ENCODE data around the gene ENPEP. TPM values are rescaled to one million over a fixed set of nuclear protein-coding genes. Genes with fewer than 3 reads are reported as not detected.

Gene ENPEP
- total and polyA plus RNA-seq, 3 experiments from 2014 or later: not detected

DNA sequence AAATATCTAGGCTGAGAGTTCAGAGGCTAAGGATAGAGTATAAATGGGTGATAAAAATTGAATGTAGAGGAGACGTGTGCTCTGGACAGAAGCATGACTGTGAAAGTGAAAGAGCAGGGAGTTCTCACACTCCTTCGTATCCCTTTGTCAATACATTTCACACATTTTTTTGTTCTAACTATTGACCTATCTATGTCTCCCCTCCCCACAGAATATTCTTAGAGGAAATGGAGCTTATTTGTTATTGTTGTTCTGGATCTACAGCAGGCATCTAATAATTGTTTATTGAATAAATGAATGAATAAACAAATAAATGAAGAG lies 57.6 kb downstream of the ENPEP start:
- Mint-ChIP-seq H3K27ac (no peak overlapping the region), H3K4me1 (peaks cover 0 to 8% (median 2%) of the 10 kb centered on the region in 3 donors), H3K4me3 (peak overlapping the region in 1 of 7 donors; percentile 52), H3K27me3 (peaks cover 12 to 42% of the 10 kb centered on the region in 2 donors), H3K9me3 (no peaks in the 10 kb centered on the region), H3K36me3 (peaks cover 0 to 2% (median 0%) of the 10 kb centered on the region in 3 donors)
- no peak for DNase-seq
- ChIA-PET CTCF (interaction anchor here (1.4 kb wide), 1 partner anchor 11 kb away, joined by 4 read pairs; no protein-coding TSS in a partner anchor), POLR2A (no interaction called here)
- Histone ChIP-seq H3K36me3 (ENCODE audit: insufficient read depth, low read length) (no peaks in the 10 kb centered on the region), H3K4me1 (ENCODE audit: insufficient read depth, low read length) (no peaks in the 10 kb centered on the region), H3K4me3 (ENCODE audit: low read length) (no peak overlapping the region), H3K27me3 (ENCODE audit: insufficient read depth, low read length, poor library complexity, severe bottlenecking) (no peaks in the 10 kb centered on the region), H3K9me3 (ENCODE audit: low read length) (no peaks in the 10 kb centered on the region), H3K27ac (ENCODE audit: low read depth, low read length) (no peak overlapping the region)

DNA sequence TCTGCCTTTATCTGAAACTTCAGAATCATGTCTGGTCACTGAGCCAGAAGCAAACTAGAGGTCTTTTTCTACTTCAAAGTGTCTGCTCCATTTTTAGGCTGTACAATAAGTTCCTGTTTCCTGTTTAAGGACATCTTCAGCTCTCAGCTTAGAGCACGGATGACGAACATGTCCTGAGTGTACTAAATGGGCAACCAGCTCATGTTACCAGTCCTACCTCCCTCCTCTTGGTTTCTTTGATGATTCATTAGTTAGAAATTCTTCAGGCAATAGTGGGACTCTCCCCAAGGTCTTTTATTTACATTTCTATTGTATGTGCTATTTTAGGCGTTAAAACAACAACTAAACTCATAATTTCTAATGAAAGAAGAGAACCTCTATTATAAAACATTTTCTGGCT lies 58.0 kb downstream of the ENPEP start:
- H3K27ac Mint-ChIP-seq: no peak overlapping the region
- no peaks in the 10 kb centered on the region for H3K4me1 ChIP-seq (ENCODE audit: insufficient read depth, low read length)
- H3K4me3 ChIP-seq (ENCODE audit: low read length): no peak overlapping the region
- H3K4me1 Mint-ChIP-seq: peaks cover 0 to 8% (median 2%) of the 10 kb centered on the region in 3 donors
- H3K27me3 ChIP-seq (ENCODE audit: insufficient read depth, low read length, poor library complexity, severe bottlenecking): no peaks in the 10 kb centered on the region
- ChIA-PET POLR2A (no interaction called here), CTCF (interaction anchor here (1.4 kb wide), 1 partner anchor 11 kb away, joined by 4 read pairs; no protein-coding TSS in a partner anchor)
- H3K27me3 Mint-ChIP-seq: peaks cover 12 to 45% of the 10 kb centered on the region in 2 donors
- peaks cover 0 to 2% (median 0%) of the 10 kb centered on the region in 3 donors for H3K36me3 Mint-ChIP-seq
- H3K9me3 Mint-ChIP-seq: no peaks in the 10 kb centered on the region
- no peak for DNase-seq
- H3K4me3 Mint-ChIP-seq: no peak overlapping the region
- H3K36me3 ChIP-seq (ENCODE audit: insufficient read depth, low read length): no peaks in the 10 kb centered on the region
- H3K9me3 ChIP-seq (ENCODE audit: low read length): no peaks in the 10 kb centered on the region
- H3K27ac ChIP-seq (ENCODE audit: low read depth, low read length): no peak overlapping the region

DNA sequence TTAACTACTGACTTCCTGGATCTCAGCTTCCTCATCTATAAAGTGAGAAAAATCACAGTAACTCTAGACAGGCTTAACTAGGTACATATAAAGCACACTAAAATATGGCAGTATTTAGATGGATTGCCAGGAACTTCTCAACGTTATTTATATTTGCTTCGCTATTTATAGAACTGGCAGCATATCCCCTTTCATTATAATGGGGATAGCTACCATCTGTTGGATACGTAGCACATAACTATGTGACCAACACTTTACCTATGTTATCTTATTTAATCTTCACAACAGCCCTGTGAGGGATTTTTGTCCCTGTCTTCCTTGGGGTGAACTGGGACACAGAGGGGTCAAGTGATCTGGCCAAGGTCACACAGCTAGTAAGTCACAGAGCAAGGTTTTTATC lies 64.6 kb downstream of the ENPEP start:
- POLR2A ChIA-PET: no interaction called here
- H3K27me3 Mint-ChIP-seq: peaks cover 5 to 32% of the 10 kb centered on the region in 2 donors
- CTCF ChIA-PET: no interaction called here
- no peak overlapping the region for H3K27ac ChIP-seq (ENCODE audit: low read depth, low read length)
- H3K4me1 ChIP-seq (ENCODE audit: insufficient read depth, low read length): no peaks in the 10 kb centered on the region
- no peaks in the 10 kb centered on the region for H3K36me3 Mint-ChIP-seq
- no peaks in the 10 kb centered on the region for H3K9me3 ChIP-seq (ENCODE audit: low read length)
- no peaks in the 10 kb centered on the region for H3K36me3 ChIP-seq (ENCODE audit: insufficient read depth, low read length)
- H3K4me1 Mint-ChIP-seq: no peaks in the 10 kb centered on the region
- no peak overlapping the region for H3K27ac Mint-ChIP-seq
- no peak for DNase-seq
- H3K4me3 Mint-ChIP-seq: no peak overlapping the region
- no peak overlapping the region for H3K4me3 ChIP-seq (ENCODE audit: low read length)
- no peaks in the 10 kb centered on the region for H3K9me3 Mint-ChIP-seq
- no peaks in the 10 kb centered on the region for H3K27me3 ChIP-seq (ENCODE audit: insufficient read depth, low read length, poor library complexity, severe bottlenecking)

GRCh38 chr4:110540982-110541451 lies 65.1 kb downstream of the ENPEP start:
- no peak for DNase-seq
- CTCF ChIA-PET: no interaction called here
- H3K27me3 ChIP-seq (ENCODE audit: insufficient read depth, low read length, poor library complexity, severe bottlenecking): no peaks in the 10 kb centered on the region
- H3K27me3 Mint-ChIP-seq: peaks cover 5 to 32% of the 10 kb centered on the region in 2 donors
- no peaks in the 10 kb centered on the region for H3K4me1 ChIP-seq (ENCODE audit: insufficient read depth, low read length)
- H3K4me1 Mint-ChIP-seq: no peaks in the 10 kb centered on the region
- no peaks in the 10 kb centered on the region for H3K36me3 Mint-ChIP-seq
- H3K27ac ChIP-seq (ENCODE audit: low read depth, low read length): no peak overlapping the region
- H3K4me3 Mint-ChIP-seq: no peak overlapping the region
- POLR2A ChIA-PET: no interaction called here
- H3K27ac Mint-ChIP-seq: no peak overlapping the region
- H3K9me3 Mint-ChIP-seq: no peaks in the 10 kb centered on the region
- no peaks in the 10 kb centered on the region for H3K9me3 ChIP-seq (ENCODE audit: low read length)
- H3K36me3 ChIP-seq (ENCODE audit: insufficient read depth, low read length): no peaks in the 10 kb centered on the region
- H3K4me3 ChIP-seq (ENCODE audit: low read length): no peak overlapping the region

GRCh38 chr4:110543577-110543976 lies 67.6 kb downstream of the ENPEP start:
- no peak overlapping the region for H3K27ac Mint-ChIP-seq

GRCh38 chr4:110544594-110544993 lies 68.6 kb downstream of the ENPEP start:
- no peaks in the 10 kb centered on the region for H3K4me1 ChIP-seq (ENCODE audit: insufficient read depth, low read length)
- ChIA-PET POLR2A (no interaction called here), CTCF (interaction anchor here (1.1 kb wide), 1 partner anchor 10 kb away, joined by 4 read pairs; no protein-coding TSS in a partner anchor)
- Mint-ChIP-seq H3K27ac (no peak overlapping the region), H3K4me1 (no peaks in the 10 kb centered on the region), H3K27me3 (peaks cover 5 to 15% of the 10 kb centered on the region in 2 donors), H3K9me3 (no peaks in the 10 kb centered on the region), H3K4me3 (no peak overlapping the region), H3K36me3 (no peaks in the 10 kb centered on the region)
- no peaks in the 10 kb centered on the region for H3K36me3 ChIP-seq (ENCODE audit: insufficient read depth, low read length)
- no peak for DNase-seq
- H3K9me3 ChIP-seq (ENCODE audit: low read length): no peaks in the 10 kb centered on the region
- no peak overlapping the region for H3K4me3 ChIP-seq (ENCODE audit: low read length)
- H3K27me3 ChIP-seq (ENCODE audit: insufficient read depth, low read length, poor library complexity, severe bottlenecking): no peaks in the 10 kb centered on the region
- H3K27ac ChIP-seq (ENCODE audit: low read depth, low read length): no peak overlapping the region

More at GRCh38 chr4:110543577-110543976, 67.6 kb downstream of the ENPEP start:
- Mint-ChIP-seq H3K4me1 (no peaks in the 10 kb centered on the region), H3K4me3 (no peak overlapping the region), H3K9me3 (no peaks in the 10 kb centered on the region), H3K36me3 (no peaks in the 10 kb centered on the region), H3K27me3 (peaks cover 5 to 13% of the 10 kb centered on the region in 2 donors)
- ChIA-PET POLR2A (no interaction called here), CTCF (no interaction called here)
- DNase-seq: no peak
- Histone ChIP-seq H3K27me3 (ENCODE audit: insufficient read depth, low read length, poor library complexity, severe bottlenecking) (no peaks in the 10 kb centered on the region), H3K36me3 (ENCODE audit: insufficient read depth, low read length) (no peaks in the 10 kb centered on the region), H3K4me3 (ENCODE audit: low read length) (no peak overlapping the region), H3K27ac (ENCODE audit: low read depth, low read length) (no peak overlapping the region), H3K4me1 (ENCODE audit: insufficient read depth, low read length) (no peaks in the 10 kb centered on the region), H3K9me3 (ENCODE audit: low read length) (no peaks in the 10 kb centered on the region)

- H3K36me3 ChIP-seq (ENCODE audit: insufficient read depth, low read length): no peaks in the 10 kb centered on the region
- H3K9me3 ChIP-seq (ENCODE audit: low read length): no peaks in the 10 kb centered on the region
- Mint-ChIP-seq H3K4me3 (no peak overlapping the region), H3K9me3 (no peaks in the 10 kb centered on the region), H3K4me1 (no peaks in the 10 kb centered on the region), H3K36me3 (no peaks in the 10 kb centered on the region), H3K27me3 (peaks cover 1 to 23% of the 10 kb centered on the region in 2 donors), H3K27ac (no peak overlapping the region)
- ChIA-PET POLR2A (no interaction called here), CTCF (no interaction called here)
- no peaks in the 10 kb centered on the region for H3K27me3 ChIP-seq (ENCODE audit: insufficient read depth, low read length, poor library complexity, severe bottlenecking)
- no peak overlapping the region for H3K4me3 ChIP-seq (ENCODE audit: low read length)
- no peak for DNase-seq
- H3K4me1 ChIP-seq (ENCODE audit: insufficient read depth, low read length): no peaks in the 10 kb centered on the region
- H3K27ac ChIP-seq (ENCODE audit: low read depth, low read length): no peak overlapping the region
These were observed 74.3 kb downstream of the ENPEP start for GRCh38 chr4:110550260-110550659.

GRCh38 chr4:110553197-110553596 lies 77.2 kb downstream of the ENPEP start:
- no peak overlapping the region for H3K27ac Mint-ChIP-seq
- no peaks in the 10 kb centered on the region for H3K4me1 ChIP-seq (ENCODE audit: insufficient read depth, low read length)
- CTCF ChIA-PET: no interaction called here
- no peaks in the 10 kb centered on the region for H3K9me3 ChIP-seq (ENCODE audit: low read length)
- H3K4me3 Mint-ChIP-seq: no peak overlapping the region
- no peak for DNase-seq
- no peaks in the 10 kb centered on the region for H3K9me3 Mint-ChIP-seq
- H3K4me3 ChIP-seq (ENCODE audit: low read length): no peak overlapping the region
- peaks cover 1 to 33% of the 10 kb centered on the region in 2 donors for H3K27me3 Mint-ChIP-seq
- H3K36me3 ChIP-seq (ENCODE audit: insufficient read depth, low read length): no peaks in the 10 kb centered on the region
- no peaks in the 10 kb centered on the region for H3K36me3 Mint-ChIP-seq
- POLR2A ChIA-PET: no interaction called here
- H3K27me3 ChIP-seq (ENCODE audit: insufficient read depth, low read length, poor library complexity, severe bottlenecking): no peaks in the 10 kb centered on the region
- H3K4me1 Mint-ChIP-seq: no peaks in the 10 kb centered on the region
- H3K27ac ChIP-seq (ENCODE audit: low read depth, low read length): no peak overlapping the region

- Mint-ChIP-seq H3K36me3 (no peaks in the 10 kb centered on the region), H3K27me3 (peaks cover 12% of the 10 kb centered on the region in 2 donors), H3K9me3 (peaks cover 0 to 1% (median 0%) of the 10 kb centered on the region in 5 donors), H3K27ac (no peak overlapping the region), H3K4me3 (no peak overlapping the region), H3K4me1 (no peaks in the 10 kb centered on the region)
- no peaks in the 10 kb centered on the region for H3K27me3 ChIP-seq (ENCODE audit: insufficient read depth, low read length, poor library complexity, severe bottlenecking)
- no peak overlapping the region for H3K27ac ChIP-seq (ENCODE audit: low read depth, low read length)
- H3K4me1 ChIP-seq (ENCODE audit: insufficient read depth, low read length): no peaks in the 10 kb centered on the region
- no peaks in the 10 kb centered on the region for H3K36me3 ChIP-seq (ENCODE audit: insufficient read depth, low read length)
- POLR2A ChIA-PET: no interaction called here
- no peak for DNase-seq
- CTCF ChIA-PET: no interaction called here
- H3K9me3 ChIP-seq (ENCODE audit: low read length): no peaks in the 10 kb centered on the region
- H3K4me3 ChIP-seq (ENCODE audit: low read length): no peak overlapping the region
These were observed 91.3 kb downstream of the ENPEP start for GRCh38 chr4:110567214-110567613.
